GM12873 (cell line): ENCODE results near the gene MACROD1.

Experiments
- TF ChIP-seq, protein P1 (sequence below): IDR thresholded peaks from 2 replicates; pipeline ENCODE4 v1.5.1; 2012; ENCODE audit warnings: low read depth, mild to moderate bottlenecking, moderate library complexity, low read length, control low read depth; ENCODE audit not compliant: insufficient read depth; ENCODE audit errors: missing control alignments

Gene MACROD1

DNA sequence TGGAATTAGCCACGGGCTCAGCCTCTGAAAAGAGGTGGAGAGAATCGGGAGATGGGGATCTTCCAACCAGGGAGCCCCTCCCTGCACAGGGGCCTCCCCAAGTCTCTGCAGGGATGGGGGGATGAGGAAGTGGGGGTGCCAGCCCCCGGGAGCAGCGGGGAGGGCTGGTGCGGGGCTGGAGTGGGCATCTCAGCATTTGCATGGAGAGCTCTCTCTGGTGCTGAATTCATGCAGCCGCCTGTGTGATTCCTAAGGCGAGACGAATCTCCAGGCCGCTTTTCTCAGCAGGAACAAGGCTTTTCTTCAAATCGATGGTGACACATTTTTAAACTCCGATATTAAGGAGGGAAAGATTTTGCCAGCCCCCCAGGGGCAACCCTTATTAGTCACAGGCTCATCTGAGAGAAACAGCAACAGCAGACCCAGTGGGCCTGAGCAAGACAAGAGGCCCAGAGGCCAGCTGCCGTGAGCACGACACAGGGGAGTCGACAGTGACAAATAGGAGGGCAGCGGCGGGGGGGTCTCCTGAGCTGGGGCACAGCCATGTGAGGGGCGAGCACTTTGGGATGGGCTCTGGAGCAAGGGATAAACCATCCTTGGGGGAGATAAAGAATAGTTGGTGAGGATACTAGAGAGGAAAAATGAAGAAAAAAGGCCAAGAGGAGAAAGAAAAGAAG lies 29.0 kb downstream of the MACROD1 start:
- TF ChIP-seq, protein P1, sequence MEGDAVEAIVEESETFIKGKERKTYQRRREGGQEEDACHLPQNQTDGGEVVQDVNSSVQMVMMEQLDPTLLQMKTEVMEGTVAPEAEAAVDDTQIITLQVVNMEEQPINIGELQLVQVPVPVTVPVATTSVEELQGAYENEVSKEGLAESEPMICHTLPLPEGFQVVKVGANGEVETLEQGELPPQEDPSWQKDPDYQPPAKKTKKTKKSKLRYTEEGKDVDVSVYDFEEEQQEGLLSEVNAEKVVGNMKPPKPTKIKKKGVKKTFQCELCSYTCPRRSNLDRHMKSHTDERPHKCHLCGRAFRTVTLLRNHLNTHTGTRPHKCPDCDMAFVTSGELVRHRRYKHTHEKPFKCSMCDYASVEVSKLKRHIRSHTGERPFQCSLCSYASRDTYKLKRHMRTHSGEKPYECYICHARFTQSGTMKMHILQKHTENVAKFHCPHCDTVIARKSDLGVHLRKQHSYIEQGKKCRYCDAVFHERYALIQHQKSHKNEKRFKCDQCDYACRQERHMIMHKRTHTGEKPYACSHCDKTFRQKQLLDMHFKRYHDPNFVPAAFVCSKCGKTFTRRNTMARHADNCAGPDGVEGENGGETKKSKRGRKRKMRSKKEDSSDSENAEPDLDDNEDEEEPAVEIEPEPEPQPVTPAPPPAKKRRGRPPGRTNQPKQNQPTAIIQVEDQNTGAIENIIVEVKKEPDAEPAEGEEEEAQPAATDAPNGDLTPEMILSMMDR, result no peak

DNA sequence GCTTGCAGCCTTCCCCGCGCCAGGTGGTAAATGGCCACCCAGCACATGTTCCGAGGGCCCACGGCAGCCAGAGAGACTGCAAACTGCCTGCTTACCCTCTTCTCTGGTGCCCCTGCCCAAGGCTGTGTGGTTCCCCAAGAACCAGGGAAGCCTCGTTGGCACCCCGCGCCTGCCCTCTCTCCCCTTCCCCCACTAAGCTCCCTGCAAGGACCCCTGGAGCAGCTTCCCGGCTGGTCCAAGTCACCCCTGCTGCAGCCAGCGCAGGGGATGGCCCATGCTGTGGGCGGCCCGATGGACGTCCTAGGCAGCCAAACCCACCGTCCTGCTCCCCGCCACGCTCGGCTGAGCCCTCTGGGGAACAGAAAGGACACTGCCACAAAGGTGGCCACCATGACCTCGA lies 30.2 kb downstream of the MACROD1 start:
- TF ChIP-seq, protein P1, result no peak

DNA sequence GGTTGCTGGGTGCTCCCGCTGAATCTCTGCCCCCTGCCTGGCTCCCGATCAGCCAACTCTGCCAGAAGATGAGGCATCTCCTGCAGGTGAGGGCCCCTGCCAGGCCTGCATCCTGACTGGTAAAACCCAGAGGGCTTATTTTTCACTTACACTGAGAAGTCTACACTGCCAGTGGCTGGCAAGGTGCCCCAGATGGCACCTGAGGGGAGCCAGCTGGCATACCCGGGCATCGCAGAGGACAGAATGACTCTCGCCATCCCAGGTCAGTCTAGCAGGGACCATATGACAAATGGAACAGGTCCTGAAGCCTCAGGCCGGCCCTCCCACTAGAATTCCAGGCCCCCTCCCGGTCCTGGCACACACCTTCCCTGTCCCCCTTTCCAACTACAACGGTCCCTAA lies 30.9 kb downstream of the MACROD1 start:
- TF ChIP-seq, protein P1, result no peak

DNA sequence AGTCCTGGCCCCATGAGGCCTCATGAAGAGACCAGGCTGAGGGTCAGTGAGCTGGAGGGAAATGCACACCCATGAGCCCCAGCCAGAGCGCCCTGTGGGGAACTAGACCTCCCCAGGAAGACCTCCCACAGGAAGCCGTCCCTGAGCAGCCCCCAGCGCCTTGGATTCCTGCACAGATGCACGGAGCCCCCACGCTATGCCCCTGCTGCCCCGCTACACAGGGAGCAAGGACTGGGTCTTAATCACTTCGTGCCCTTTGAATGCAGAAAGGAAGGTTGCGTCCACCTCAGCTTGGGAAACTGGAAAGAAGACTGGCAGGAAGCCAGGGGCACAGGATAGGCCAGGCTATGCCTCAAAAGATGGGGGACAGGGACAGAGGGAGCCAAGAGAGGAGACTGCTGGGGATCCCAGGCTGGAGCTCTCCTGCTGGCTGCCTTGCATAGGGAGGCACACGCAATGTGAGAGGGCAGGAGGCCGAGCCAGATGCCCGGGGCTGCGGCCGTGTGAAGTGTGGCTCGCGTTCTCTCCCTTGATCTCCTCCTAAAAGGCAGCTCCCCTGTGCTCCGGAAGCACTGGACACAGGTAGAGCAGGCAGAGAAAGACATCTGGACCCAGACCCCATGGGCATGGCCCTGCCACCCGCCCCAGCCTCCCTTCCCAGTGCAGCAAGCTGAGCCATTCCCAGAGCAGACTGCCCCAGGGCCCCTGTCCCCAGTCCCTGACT lies 32.8 kb downstream of the MACROD1 start:
- TF ChIP-seq, protein P1, result no peak

DNA sequence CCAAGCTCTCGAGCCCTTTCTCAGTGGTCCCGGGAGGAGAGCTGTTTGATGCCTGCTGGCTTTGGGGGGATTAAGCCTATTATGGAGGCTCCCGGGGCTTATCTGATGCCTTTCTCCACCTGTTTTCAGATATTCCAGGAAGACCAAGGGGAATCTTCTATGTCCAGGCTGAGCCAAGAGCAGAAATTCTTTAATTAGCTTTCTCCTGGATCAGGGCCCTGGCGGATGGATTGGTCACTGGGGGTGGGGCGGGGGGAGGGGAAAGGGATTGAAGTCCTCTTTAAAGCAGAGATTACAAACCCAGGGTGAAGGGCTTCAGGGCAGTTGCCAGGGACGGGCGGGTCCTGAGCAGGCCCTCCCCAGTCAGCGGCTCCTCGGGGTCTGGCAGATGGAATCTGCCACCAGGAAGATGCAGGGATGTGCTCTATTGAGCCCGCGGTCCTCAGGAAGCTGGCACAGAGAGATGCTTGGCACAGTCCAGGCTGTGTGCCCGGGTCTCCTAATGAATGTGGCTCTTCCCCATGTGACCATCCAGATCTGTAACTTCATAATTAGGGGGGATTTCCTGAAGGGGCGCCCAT lies 33.6 kb downstream of the MACROD1 start:
- TF ChIP-seq, protein P1, result no peak

DNA sequence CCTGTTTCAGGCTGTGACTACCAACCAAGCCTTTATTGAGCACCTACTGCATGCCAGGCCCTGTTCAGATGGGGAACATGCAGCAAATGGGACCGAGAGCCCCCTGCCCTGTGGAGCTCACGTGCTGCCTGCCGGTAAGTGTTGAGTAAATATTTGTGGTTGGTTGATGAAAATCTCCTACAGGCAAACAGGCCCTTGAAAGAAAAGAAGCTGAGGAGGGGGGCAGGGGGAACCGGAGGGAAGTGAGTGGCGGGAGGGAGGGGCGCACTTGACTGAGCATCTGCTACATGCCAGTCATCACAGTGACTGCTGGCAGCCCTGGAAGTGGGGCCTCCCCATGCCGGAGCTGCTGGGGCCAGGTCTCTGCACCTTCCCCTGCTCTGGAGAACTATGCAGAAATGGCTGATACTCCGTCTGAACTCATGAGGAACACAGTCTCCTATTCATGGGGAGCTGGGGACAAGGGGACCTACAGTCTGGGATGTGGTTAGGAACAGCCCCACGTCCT lies 34.2 kb downstream of the MACROD1 start:
- TF ChIP-seq, protein P1, result no peak

DNA sequence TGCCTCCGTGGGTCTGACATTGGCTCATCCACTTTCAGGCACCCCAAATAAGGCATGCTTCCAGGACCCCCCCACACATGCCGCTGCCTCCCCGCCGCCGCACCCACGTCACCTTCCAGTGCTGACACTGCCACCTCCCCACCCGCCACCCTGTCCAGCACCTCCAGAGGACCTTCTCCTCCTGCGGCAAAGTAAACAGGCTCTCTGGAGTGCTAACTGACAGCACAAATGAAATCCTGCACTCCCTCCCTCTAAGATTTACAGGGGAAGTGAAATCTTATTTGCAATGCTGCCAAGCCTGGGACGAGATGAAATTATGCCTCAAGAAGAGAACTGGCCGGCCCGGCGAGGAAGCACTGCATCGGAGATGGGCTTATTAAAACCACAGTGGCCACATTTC lies 35.3 kb downstream of the MACROD1 start:
- TF ChIP-seq, protein P1, result no peak
